Fibroblast of the conjunctiva (primary cell): ENCODE results near the gene ADGRL3.
"Not testable (repeated sequence)": the region's sequence is repeated elsewhere in the genome, so short reads cannot be mapped to it uniquely, and the experiment has no call there.

Experiments
- DNase-seq: peaks from one replicate; pipeline ENCODE4 v3.0.0-alpha.2; 2010; ENCODE audit warnings: low read depth

The ADGRL3 gene

DNA sequence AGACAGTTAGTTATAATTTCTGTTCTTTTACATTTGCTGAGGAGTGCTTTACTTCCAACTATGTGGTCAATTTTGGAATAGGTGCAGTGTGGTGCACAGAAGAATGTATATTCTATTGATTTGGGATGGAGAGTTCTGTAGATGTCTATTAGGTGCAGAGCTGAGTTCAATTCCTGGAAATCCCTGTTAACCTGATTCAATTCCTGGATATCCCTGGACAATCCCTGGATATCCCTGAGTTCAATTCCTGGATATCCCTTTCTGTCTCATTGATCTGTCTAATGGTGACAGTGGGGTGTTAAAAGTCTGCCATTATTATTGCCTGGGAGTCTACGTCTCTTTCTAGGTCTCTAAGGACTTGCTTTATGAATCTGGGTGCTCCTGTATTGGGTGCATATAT, 557.9 kb downstream of the ADGRL3 start:
- not testable (repeated sequence) for DNase-seq

DNA sequence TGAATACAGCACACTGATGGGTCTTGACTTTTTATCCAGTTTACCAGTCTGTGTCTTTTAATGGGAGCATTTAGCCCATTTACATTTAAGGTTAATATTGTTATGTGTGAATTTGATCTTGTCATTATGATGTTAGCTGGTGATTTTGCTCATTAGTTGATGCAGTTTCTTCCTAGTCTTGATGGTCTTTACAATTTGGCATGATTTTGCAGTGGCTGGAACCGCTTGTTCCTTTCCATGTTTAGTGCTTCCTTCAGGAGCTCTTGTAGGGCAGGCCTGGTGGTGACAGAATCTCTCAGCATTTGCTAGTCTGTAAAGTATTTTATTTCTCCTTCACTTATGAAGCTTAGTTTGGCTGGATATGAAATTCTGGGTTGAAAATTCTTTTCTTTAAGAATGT, 558.5 kb downstream of the ADGRL3 start:
- DNase-seq, result not testable (repeated sequence)

DNA sequence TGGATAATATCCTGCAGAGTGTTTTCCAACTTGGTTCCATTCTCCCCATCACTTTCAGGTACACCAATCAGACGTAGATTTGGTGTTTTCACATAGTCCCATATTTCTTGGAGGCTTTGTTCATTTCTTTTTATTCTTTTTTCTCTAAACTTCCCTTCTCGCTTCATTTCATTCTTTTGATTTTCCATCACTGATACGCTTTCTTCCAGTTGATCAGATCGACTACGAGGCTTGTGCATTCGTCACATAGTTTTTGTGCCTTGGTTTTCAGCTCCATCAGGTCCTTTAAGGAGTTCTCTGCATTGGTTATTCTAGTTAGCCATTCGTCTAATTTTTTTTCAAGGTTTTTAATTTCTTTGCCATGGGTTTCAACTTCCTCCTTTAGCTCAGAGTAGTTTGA, 559.1 kb downstream of the ADGRL3 start:
- DNase-seq, result not testable (repeated sequence)

DNA sequence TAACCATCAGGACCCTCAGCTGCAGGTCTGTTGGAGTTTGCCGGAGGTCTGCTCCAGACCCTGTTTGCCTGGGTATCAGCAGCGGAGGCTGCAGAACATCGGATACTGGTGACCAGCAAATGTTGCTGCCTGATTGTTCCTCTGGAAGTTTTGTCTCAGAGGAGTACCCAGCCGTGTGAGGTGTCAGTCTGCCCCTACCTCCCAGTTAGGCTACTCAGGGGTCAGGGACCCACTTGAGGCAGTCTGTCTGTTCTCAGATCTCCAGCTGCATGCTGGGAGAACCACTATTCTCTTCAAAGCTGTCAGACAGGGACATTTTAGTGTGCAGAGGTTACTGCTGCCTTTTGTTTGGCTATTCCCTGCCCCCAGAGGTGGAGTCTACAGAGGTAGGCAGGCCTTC, 559.8 kb downstream of the ADGRL3 start:
- DNase-seq, result not testable (repeated sequence)

DNA sequence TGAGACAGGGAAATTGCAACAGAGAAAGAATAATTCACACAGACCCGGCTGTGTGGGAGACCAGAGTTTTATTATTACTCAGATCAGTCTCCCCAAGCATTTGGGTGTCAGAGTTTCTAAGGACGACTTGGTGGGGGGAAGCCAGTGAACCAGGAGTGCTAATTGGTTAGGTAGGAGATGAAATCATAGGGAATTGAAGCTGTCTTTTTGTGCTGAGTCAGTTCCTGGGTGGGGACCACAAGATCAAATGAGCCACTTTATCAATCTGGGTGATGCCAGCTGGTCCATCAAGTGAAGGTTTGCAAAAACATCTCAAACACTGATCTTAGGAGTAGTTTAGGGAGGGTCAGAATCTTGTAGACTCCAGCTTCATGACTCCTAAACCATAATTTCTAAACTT, 560.7 kb downstream of the ADGRL3 start:
- no peak for DNase-seq

DNA sequence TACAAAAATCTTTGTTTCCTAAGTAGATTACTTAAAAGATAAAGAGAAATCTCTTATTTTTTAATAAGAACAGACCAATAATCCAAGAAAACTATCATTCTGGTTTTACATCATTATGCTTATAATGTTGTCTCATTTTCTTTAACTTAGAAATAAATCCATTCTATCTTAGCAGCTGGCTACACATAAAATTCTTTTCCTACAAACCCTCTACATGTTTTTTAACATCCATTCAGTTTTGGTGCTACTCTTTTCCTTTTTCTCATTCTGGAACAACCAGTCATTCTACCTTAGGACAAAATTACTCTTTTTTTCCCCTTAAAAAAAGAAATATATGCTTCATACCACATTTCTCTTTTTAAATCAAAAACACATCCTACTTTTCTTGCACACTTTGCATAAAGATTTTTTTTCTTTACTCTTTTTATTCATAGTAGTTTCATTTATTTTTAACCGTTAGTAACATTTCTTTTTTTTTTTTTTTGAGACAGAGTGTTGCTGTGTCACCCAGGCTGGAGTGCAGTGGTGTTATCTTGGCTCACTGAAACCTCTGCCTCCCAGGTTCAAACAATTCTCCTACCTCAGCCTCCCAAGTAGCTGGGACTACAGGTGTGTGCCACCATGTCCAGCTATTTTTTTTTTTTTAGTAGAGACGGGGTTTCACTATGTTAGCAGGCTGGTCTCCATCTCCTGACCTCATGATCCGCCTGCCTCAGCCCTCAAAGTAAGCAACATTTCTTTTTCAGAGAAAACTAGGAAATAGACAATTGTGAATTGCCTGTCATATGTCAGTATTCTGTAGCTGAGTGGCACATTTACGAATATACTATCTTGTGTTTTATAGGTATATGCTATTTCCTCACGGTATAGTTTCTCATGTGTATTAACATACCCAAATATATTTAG, 562.8 kb downstream of the ADGRL3 start:
- DNase-seq, result no peak

DNA sequence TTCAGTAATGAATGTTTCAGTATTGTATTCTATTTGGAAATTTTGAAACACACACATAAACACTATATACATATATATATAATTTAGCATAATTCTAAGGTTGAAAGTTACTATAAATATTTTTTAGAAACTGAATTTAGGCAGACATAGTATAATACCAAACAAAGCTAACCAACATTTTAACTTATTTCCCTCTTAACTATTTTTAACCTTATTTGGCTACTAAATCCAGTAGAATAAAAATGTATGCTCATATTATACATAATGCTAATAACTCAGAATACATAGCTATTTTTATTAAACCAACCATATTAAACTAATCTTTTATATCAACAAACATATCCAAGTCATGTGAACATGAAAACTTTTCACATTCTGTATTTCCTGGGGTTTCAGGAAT, 563.6 kb downstream of the ADGRL3 start:
- no peak for DNase-seq

DNA sequence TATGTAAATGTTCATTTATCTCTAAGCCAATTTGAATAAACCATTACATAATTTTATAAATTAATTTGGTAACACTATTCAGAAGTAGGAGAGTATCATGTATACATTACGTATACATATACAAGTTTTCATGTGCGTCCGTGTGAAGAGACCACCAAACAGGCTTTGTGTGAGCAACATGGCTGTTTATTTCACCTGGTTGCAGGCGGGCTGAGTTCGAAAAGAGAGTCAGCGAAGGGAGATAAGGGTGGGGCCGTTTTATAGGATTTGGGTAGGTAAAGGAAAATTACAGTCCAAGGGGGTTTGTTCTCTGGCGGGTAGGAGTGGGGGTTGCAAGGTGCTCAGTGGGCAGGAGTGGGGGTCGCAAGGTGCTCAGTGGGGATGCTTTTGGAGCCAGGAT, 564.0 kb downstream of the ADGRL3 start:
- DNase-seq, result not testable (repeated sequence)

DNA sequence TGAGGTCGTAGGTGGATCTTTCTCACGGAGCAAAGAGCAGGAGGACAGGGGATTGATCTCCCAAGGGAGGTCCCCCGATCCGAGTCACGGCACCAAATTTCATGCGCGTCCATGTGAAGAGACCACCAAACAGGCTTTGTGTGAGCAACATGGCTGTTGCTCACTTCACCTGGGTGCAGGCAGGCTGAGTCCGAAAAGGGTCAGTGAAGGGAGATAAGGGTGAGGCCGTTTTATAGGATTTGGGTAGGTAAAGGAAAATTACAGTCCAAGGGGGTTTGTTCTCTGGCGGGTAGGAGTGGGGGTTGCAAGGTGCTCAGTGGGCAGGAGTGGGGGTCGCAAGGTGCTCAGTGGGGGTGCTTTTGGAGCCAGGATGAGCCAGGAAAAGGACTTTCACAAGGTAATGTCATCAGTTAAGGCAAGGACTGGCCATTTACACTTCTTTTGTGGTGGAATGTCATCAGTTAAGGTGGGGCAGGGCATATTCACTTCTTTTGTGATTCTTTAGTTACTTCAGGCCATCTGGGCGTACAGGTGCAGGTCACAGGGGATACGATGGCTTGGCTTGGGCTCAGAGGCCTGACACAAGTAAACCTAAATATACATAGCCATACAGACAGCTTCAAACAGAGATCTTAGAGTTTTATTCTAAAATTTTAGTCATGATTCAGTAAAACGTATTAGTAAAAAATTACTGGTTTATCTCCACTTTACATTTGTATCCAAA, 569.5 kb downstream of the ADGRL3 start:
- not testable (repeated sequence) for DNase-seq

DNA sequence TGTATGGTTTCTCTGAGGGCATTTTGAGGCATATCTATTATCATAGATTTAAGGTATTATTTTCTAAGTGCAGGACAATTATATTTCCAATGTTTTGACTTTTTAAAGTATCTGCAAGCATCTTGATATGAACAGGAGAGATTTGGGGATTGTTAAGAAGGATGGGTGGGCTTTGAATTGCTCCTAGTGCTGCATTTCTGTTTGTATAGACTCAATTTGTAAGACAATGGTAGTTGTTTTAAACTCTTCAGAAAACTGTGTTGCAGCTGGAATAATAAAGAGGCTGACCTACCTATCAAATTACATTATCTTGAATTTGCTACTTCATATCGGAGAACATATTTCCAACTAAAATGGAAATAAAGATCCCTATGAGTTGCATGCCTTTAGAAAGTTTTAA, 570.3 kb downstream of the ADGRL3 start:
- no peak for DNase-seq

DNA sequence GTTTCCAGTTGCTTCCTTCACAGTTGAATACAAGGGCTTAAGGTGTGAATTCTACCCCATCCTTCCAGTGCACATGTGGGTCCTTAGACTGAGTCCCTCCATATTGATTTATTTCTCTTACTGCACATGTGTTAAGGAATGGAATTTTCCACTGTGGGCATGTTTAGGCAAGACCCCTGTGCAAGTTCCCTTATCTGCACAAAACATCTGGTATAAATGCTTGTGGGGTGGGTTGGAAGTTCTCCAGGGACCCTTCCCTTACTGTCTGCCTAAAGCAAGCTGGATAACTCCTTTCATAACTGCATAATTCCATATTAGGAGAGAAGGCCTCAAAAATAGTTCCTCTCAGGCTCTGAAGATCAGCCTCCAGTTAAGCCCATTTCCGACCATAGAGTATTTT, 570.9 kb downstream of the ADGRL3 start:
- DNase-seq, result no peak

DNA sequence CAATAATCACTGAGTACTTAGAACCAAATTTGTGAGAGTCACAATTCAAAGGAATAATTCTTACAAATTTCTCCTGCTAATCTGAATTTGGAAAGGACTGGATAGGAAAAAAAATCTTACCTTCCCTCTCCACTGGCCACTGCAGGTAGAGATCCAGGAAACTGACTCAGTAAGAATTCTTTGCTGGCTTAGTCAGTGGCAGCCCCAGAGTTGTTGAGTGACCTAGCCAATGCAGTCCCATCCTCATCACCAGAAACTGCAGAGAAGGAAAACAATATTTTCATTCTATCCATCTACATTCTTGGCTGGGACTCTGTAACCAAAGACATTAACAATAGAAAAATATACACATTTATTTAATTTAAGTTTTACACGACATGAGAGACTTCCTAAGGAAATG, 572.0 kb downstream of the ADGRL3 start:
- DNase-seq, result no peak

DNA sequence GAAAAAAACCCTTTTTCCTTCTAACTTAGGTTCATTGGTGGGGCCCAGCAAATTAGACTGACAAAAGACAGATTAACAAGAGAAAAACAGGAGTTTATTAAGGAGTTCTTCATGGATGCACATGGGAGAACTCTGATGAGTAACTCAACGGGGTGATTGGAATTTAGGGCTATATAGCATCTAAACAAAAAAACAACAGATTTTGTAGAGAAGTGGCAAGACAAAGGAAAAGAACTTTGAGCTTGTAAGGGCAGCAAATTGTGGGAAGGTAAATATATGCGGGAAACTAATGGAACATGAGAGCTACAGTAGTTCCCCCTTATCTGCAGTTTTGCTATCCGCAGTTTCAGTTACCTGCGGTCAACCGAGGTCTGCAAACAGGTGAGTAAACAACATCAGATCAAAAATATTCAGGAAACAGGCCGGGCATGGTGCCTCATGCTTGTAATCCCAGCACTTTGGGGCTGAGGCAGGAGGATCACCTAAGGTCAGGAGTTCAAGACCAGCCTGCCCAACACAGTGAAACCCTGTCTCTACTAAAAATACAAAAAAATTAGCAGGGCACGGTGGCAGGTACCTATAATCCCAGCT, 573.6 kb downstream of the ADGRL3 start:
- DNase-seq, result no peak

DNA sequence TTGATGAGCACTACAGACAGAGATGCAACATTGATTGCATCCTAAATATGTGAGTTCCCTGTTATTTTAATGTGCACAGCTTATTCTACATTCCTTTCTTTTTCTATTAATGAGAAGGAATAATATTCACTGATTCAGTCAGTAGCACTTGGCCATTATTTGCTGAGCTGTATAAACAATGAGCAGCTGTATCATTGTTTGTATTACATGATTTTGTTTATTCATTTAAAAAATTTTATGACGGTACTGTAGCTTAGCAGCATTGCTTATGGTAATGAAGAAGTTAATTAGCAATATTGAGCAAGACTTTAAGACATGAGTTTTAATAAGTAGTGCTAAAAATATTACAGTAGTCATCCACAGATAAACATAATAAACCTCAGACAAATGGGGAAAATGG, 582.0 kb downstream of the ADGRL3 start:
- DNase-seq, result no peak

DNA sequence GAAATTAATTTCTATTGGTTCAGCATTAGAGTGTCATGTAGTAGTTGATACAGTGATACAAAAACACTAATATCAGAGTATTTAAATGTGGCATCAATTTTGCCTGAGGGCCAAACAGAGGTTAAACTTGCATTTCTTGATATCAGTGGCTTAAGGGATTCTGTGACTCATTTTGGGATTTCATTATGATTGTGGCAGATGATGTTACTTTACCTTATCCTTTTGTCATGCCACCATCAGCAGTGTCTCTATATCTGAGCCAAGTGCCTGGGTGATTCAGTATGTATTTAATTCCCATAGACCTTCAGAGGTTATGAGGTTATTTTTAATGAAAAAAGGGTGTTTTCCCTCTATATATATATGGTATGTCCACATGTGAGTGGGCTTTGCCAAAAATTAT, 582.9 kb downstream of the ADGRL3 start:
- DNase-seq, result no peak

DNA sequence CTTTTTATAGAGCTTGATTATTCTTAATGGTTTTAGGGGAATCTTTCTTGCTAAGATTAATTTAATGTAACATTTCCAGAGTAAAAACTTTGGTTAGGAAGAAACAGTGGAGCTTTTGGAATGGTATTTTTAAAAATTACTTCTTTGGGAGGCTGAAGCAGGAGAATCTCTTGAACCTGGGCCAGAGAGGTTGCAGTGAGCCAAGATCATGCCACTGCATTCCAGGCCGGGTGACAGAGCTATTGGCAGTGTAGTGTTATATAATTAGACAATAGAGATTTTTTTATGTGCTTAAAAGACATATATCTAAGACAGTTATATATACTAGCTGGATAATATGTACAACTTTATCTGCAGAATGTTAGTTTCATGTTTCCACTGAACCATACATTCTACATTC, 585.6 kb downstream of the ADGRL3 start:
- DNase-seq, result no peak

DNA sequence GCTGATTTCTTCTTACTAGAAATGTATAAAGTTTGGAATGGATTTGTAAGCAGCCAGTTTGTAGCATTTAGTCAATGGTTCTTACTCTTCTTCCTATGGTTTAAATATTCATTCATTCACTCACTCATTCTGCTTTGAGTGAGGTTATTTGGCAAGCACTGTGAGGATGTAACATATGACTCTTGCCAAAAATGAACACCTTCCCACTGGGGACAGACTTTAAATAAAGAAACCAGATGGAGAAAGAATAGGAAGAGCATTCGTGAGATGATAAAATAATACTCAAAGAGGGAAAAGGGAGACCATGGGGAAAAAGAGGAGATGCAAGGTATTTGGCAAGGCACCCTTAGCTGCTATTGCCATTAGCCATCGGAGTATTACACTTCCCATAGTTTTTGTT, 586.1 kb downstream of the ADGRL3 start:
- DNase-seq, result no peak

DNA sequence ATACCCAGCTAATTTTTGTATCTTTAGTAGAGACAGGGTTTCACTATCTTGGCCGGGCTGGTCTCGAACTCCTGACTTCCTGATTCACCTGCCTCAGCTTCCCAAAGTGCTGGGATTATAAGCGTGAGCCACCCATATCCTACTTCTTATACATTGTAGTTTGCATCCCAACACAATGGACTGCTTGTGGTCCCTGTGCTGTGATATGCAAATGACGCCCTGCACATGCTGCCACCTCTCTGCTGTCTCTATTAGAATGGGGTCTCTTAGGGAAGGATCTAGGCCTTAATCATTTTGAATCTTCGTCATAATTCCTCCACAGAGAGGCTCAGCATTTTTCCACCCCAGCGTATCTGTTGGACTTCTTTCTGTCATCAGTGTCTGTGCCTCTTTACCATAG, 595.9 kb downstream of the ADGRL3 start:
- no peak for DNase-seq

DNA sequence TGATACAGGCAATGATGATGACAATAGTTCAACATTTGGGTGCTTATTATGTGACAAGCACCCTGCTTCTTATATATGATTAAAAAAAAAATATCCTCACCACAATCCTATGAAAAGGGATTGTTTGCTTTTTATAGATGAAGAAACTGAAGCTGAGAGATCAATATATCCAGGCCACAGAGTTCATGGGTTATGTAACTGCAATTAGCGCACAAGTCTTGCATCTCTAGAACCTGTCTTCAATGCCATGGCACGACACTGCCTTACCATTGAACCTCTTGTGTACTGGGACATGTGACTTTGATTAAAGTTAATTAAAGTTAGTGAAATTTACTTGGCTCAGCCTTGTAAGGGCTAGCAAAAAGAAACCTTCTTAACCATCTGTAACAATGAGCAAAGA, 599.7 kb downstream of the ADGRL3 start:
- no peak for DNase-seq

DNA sequence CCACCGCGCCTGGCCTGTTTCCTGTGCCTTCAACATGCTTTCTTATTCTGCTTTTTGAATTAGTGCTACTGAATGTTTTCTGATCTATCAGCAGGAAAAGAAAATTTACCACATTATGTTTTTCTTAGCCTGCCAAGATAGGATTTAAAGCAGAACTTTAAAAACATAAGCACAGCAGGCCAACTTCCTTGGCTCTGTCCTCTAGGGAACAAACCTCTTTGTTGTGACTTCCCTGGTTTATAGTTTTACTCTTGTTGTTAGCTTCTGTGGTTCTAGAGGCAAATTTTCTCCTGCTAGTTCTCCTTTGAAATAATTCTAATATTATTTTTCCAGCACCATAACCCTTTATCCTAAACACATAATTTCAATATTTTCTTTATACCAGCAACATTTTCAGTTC, 605.1 kb downstream of the ADGRL3 start:
- no peak for DNase-seq

DNA sequence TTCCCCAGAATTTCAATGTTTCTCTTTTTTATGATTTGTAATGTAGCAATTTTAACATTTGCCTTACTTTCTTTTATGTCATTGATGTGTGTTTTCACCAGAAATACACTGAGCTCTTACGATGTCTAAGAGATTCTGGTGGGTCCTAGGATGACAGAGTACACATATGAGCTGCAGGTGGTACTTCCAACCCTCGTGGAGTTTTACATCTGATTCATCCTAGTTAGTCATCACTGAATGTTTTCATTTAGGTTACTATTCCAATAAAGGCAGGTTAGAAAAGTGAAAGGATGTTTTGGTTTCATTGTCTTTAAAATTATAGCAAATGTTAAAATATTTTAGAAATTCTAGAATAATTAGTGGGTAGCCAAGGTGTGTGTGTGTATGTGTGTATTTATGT, 605.9 kb downstream of the ADGRL3 start:
- DNase-seq, result no peak

DNA sequence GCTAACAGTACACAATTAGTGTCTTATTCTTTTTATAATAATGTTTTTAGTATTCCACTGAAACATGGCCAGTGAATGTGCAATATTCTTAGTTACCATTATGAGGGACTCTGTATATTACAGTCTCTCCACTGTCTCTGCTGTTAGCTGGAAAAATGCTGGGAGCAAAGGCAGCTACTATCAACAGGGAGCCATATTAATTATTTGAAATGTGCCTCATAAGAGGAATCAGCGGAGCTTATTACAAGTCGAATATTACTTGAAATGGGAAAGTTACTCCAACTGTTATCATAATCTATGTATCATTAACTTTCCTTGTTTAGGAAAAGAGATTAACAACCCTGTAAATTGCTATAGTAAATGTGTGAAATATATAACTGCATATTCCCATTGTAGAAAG, 612.0 kb downstream of the ADGRL3 start:
- no peak for DNase-seq

DNA sequence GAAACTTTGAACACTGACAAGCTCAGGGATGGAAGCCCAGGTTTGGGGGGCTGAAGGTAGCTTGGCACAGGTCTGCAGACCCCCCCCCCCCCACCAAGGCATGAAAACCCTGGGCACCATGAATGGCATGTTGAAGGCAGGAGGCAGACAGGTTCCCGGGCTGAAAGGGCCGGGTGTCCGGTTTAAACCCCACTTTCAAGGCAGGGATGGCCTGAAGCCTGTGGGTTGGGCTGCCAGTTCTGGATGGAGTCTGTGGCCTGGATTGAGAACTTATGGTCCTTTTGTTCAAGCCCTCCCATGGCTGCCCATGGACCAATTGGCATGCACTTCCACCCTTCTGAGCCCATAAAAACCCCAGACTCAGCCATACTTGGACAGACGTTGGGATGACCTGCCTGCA, 616.9 kb downstream of the ADGRL3 start:
- DNase-seq, result no peak
